ENCODE results near the gene GALNS.

DNA sequence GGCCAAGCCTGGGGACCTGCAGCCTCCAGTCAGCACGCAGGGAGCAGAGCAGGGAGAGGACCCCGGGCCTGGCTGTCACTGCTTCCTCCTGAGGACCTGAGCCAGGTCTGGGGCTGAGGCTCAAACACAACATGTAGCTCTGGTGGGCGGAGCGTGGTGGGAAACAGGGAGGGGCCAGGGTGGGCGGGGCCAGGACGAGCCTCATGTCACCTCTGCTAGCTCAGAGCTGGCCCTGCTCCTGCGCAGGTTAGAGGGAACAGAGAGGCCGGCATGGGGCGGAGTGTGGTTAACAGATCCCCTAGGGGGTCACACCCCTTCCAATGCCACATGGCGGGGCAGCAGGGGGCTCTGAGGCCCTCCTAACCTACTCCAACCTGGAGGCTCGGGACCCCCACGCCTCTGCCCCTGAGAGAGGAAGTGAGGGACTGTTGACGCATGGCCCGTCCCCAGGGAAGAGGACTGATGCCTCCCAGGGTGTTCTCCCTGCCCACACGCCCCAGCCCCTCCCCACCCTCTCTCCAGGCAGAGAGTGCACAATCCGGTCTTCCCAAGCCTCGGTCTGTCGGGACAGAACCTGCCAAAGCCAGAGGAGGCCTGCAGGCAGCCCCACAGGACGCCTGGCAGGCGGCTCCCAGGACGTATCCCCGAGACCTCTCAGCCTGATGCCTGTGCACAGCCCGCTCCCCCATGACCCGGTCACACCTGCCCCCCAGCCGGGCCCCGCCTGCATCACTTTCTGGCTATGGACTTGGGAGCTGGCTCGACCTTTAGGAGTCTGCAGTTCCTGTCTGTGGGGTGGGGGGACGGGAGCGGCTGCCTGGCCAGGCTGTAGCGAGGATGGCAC lies 86.9 kb downstream of the GALNS start:
- TF ChIP-seq CTCF (conservative IDR thresholded peaks at IDR 0.05; ENCODE audit: low read depth, low read length) (no peak), MAFK (IDR thresholded peaks at IDR 0.05; ENCODE audit: low read depth, low read length) (no peak), RAD21 (IDR thresholded peaks at IDR 0.05; ENCODE audit: low read length) (no peak), POLR2A (IDR thresholded peaks at IDR 0.05; ENCODE audit: low read depth, low read length) (no peak), MAZ (IDR thresholded peaks at IDR 0.05; ENCODE audit: borderline replicate concordance, low read depth, low read length) (no peak)

Data from IMR-90 (cell line).